HepG2 (cell line): Measurements from ENCODE around the gene CCND2.

Experiments
- GLI4 ChIP-seq: sonication (generic); formaldehyde crosslinking; IDR thresholded peaks from 2 replicates; pipeline ENCODE4 v1.5.1; 2020; ENCODE audit warnings: missing genetic modification reagents, mild to moderate bottlenecking, moderate library complexity, borderline replicate concordance
- GTF2F1 ChIP-seq: fragments of 150-350 bp; IDR thresholded peaks from 2 replicates; pipeline ENCODE4 v1.6.1; 2014; ENCODE audit warnings: low read length
- MAZ ChIP-seq, 2 experiments: sonication (generic) in 1 of 2; formaldehyde crosslinking in 1 of 2; IDR thresholded peaks; 2 replicates each; pipeline versions ENCODE4 v1.5.0 to v1.6.1; 2012 to 2020; ENCODE audit warnings: low read depth in 2 of 2, mild to moderate bottlenecking in 2 of 2, borderline replicate concordance in 1 of 2, improper control_type of control experiment in 1 of 2, low read length in 1 of 2, missing genetic modification reagents in 1 of 2, moderate library complexity in 1 of 2
- MLX ChIP-seq: IDR thresholded peaks from 2 replicates; pipeline ENCODE4 v1.6.1; 2016
- MXI1 ChIP-seq: IDR thresholded peaks from 3 replicates; pipeline ENCODE4 v1.6.1; 2012; ENCODE audit warnings: low read depth, low read length, inconsistent platforms, borderline replicate concordance
- POLR2A ChIP-seq, 2 experiments: IDR thresholded peaks; 2 replicates each; pipeline ENCODE4 v1.6.1; 2011; ENCODE audit warnings: low read depth in 2 of 2, low read length in 2 of 2, mild to moderate bottlenecking in 1 of 2, moderate library complexity in 1 of 2; ENCODE audit not compliant: insufficient read depth in 1 of 2
- PRPF4 ChIP-seq: fragments of 200-400 bp; formaldehyde crosslinking; IDR thresholded peaks from 2 replicates; pipeline ENCODE4 v1.6.1; 2016; ENCODE audit warnings: low read length, low read depth; ENCODE audit not compliant: poor library complexity, severe bottlenecking
- SALL1 ChIP-seq: sonication (generic); formaldehyde crosslinking; IDR thresholded peaks from 2 replicates; pipeline ENCODE4 v1.8.0; 2022; ENCODE audit warnings: mild to moderate bottlenecking, missing genetic modification reagents
- TAF1 ChIP-seq: sonication (generic); formaldehyde crosslinking; IDR thresholded peaks from 2 replicates; pipeline ENCODE4 v1.4.0; 2020; ENCODE audit warnings: missing genetic modification reagents
- TGIF2 ChIP-seq: IDR thresholded peaks from 2 replicates; pipeline ENCODE4 v1.6.1; 2016; ENCODE audit warnings: control low read depth, missing compliant biosample characterization
- ZFX ChIP-seq: sonication (generic); formaldehyde crosslinking; IDR thresholded peaks from 2 replicates; pipeline ENCODE4 v1.4.0; 2020; ENCODE audit warnings: mild to moderate bottlenecking, low read depth, missing genetic modification reagents, moderate library complexity
- ZNF138 ChIP-seq: sonication (generic); formaldehyde crosslinking; IDR thresholded peaks from 2 replicates; pipeline ENCODE4 v1.5.0; 2020; ENCODE audit warnings: mild to moderate bottlenecking, low read depth, missing genetic modification reagents
- ZNF275 ChIP-seq: sonication (generic); formaldehyde crosslinking; IDR thresholded peaks from 2 replicates; pipeline ENCODE4 v1.8.0; 2022; ENCODE audit warnings: missing genetic modification reagents, mild to moderate bottlenecking, inconsistent platforms, borderline replicate concordance
- ZNF430 ChIP-seq: sonication (generic); formaldehyde crosslinking; IDR thresholded peaks from 2 replicates; pipeline ENCODE4 v1.9.0; 2021; ENCODE audit warnings: mild to moderate bottlenecking, missing genetic modification reagents

- no peak for TF ChIP-seq ZFX (CRISPR knock-in tag)
- no peak for TF ChIP-seq MAZ (IDR thresholded peaks at IDR 0.05; ENCODE audit: borderline replicate concordance, low read depth, low read length)
- TF ChIP-seq MAZ (CRISPR knock-in tag; IDR thresholded peaks at IDR 0.05; ENCODE audit: low read depth): no peak
- no peak for TF ChIP-seq POLR2A (IDR thresholded peaks at IDR 0.05; ENCODE audit: insufficient read depth in 1 of 2, low read depth in 2 of 2, low read length in 2 of 2)
- no peak for TF ChIP-seq TAF1
- no peak for TF ChIP-seq SALL1 (CRISPR knock-in tag)
- TF ChIP-seq ZNF430 (CRISPR knock-in tag): no peak
- no peak for TF ChIP-seq ZNF275 (CRISPR knock-in tag)
- TF ChIP-seq GLI4 (CRISPR knock-in tag): no peak
- no peak for TF ChIP-seq PRPF4
- no peak for TF ChIP-seq GTF2F1
- TF ChIP-seq TGIF2 (CRISPR knock-in tag): no peak
- TF ChIP-seq MXI1: no peak
- TF ChIP-seq ZNF138 (CRISPR knock-in tag): no peak
- TF ChIP-seq MLX (CRISPR knock-in tag): no peak
These were observed 15.8 kb downstream of the CCND2 start for GRCh38 chr12:4289231-4289878.
